Measurements from ENCODE around the gene ONECUT3. TPM values are rescaled to one million over a fixed set of nuclear protein-coding genes. Genes with fewer than 3 reads are reported as not detected.

ONECUT3 gene
- total RNA-seq, 6 experiments from 2014 or later: not detected

DNA sequence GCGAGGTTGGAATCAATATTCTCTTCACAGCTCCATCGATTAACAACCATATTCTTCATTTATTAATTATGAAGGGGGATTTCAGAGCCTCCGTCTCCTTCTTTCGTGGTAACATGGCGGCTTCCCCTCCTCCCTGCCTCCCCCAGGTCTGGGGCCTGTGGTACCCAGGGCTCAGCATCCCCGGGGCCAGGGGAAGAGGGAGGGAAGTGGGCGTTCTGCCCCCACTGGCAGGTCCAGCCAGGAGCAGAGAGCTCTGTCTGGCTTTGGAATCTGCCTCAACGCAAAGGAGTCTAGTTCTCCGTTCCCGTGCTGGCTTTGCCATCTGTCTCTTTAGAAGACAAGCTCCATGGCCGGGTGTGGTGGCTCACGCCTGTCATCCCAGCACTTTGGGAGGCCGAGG, 37.8 kb upstream of the ONECUT3 start:
- TF ChIP-seq, protein P1, sequence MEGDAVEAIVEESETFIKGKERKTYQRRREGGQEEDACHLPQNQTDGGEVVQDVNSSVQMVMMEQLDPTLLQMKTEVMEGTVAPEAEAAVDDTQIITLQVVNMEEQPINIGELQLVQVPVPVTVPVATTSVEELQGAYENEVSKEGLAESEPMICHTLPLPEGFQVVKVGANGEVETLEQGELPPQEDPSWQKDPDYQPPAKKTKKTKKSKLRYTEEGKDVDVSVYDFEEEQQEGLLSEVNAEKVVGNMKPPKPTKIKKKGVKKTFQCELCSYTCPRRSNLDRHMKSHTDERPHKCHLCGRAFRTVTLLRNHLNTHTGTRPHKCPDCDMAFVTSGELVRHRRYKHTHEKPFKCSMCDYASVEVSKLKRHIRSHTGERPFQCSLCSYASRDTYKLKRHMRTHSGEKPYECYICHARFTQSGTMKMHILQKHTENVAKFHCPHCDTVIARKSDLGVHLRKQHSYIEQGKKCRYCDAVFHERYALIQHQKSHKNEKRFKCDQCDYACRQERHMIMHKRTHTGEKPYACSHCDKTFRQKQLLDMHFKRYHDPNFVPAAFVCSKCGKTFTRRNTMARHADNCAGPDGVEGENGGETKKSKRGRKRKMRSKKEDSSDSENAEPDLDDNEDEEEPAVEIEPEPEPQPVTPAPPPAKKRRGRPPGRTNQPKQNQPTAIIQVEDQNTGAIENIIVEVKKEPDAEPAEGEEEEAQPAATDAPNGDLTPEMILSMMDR (IDR thresholded peaks at IDR 0.05): no peak
- H3K9me3 Mint-ChIP-seq: no peaks in the 10 kb centered on the region
- no peaks in the 10 kb centered on the region for H3K4me1 Mint-ChIP-seq (ENCODE audit: low read depth)
- H3K36me3 Mint-ChIP-seq (ENCODE audit: low read depth): peaks cover 8% of the 10 kb centered on the region; the same call in 1 of the 2 replicates
- H3K27ac Mint-ChIP-seq: no peak overlapping the region
- H3K4me3 Mint-ChIP-seq: no peak overlapping the region
- H3K27me3 Mint-ChIP-seq (ENCODE audit: insufficient read depth): peaks cover 25% of the 10 kb centered on the region
- no peak for DNase-seq

DNA sequence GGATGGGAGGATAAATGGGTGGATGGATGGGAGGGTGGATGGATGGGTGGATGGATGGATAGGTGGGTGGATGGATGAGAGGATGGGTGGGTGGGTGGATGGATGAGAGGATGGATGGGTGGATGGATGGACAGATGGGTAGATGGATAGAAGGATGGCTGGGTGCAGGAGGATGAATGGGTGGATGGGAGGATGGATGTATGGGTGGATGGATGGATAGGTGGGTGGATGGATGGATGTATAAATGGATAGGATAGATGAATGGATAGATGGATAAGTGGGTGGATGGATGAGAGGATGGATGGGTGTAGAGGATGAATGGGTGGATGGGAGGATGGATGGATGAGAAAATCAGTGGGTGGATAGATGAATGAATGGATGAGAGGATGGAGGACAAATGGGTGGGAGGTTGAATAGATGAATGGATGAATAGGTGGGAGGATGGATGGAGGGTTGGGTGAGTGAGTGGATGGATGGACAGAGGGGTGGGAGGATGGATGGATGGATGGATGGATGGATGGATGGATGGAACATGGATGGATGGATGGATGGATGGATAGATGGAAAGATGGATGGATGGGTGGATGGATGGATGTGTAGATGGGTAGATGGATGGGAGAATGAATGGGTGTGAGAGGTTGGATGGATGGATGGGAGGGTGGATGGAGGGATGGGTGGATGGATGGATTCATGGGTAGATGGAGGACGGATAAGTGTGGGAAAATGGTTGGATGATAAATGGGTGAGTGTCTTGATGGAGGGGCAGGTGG, 35.9 kb upstream of the ONECUT3 start:
- peaks cover 32% of the 10 kb centered on the region for H3K27me3 Mint-ChIP-seq (ENCODE audit: insufficient read depth)

DNA sequence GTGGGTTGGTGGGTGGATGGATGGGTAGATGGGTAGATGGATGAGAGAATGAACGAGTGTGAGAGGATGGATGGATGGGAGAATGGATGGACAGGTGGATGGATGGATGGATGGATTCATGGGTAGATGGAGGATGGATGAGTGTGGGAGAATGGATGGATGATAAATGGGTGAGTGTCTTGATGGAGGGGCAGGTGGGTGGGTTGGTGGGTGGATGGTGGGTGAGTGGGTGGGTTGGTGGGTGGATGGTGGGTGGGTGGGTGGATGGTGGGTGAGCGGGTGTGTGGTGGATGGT, 35.4 kb upstream of the ONECUT3 start:
- H3K4me1 Mint-ChIP-seq (ENCODE audit: low read depth): no peaks in the 10 kb centered on the region

More for the DNA sequence above, 35.9 kb upstream of the ONECUT3 start:
- Mint-ChIP-seq H3K4me3 (no peak overlapping the region), H3K4me1 (ENCODE audit: low read depth) (no peaks in the 10 kb centered on the region), H3K27ac (no peak overlapping the region), H3K36me3 (ENCODE audit: low read depth) (peaks cover 8% of the 10 kb centered on the region; the same call in 1 of the 2 replicates), H3K9me3 (no peaks in the 10 kb centered on the region)
- TF ChIP-seq, protein P1 (IDR thresholded peaks at IDR 0.05): no peak
- DNase-seq: no peak

DNA sequence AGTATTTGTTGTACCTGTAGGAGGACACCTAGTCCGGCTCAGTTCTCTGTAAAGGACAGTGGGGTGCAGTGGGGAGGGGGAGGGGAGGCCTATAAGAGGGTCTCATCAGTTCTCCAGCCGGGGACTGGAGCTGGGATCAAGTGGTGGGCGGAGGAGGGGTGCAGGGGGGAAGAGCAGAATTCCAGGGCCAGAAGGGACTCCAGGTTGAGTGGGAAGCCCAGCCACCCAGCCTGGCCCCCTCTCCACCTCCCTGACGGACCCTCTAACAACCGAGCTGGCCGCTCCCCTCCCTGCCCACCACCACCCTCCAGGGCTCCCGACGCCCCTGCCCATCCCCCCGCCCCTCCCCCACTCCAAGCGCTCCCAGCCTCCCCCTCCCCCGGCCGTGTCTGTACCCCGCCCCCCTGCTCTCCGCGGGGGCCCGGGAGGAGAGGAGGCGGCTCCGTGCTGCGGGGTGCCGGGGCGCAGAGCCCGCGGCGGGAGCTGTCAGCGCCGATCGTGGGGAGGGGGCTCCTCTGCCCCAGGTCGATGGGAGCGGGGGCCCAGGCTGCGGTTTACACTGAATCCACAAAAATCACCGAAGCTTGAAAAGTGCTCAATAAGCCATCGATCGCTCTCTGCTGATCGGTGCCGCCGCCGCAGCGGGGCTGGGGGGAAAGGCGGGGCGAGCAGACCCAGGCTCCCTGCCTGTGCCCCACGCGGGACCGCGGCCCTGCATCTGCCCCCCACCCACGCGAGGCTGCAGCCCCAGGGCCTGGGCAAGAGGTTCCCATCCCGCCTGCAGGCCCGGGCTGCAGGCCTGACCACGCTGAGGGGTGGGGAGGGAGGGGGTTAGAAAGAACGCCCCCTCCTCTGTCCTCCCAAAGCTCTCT, 34.6 kb upstream of the ONECUT3 start:
- TF ChIP-seq, protein P1 (IDR thresholded peaks at IDR 0.05): no peak
- no peak overlapping the region for H3K27ac Mint-ChIP-seq
- DNase-seq: no peak
- no peaks in the 10 kb centered on the region for H3K4me1 Mint-ChIP-seq (ENCODE audit: low read depth)
- peaks cover 8% of the 10 kb centered on the region; the same call in 1 of the 2 replicates for H3K36me3 Mint-ChIP-seq (ENCODE audit: low read depth)
- no peak overlapping the region for H3K4me3 Mint-ChIP-seq
- no peaks in the 10 kb centered on the region for H3K9me3 Mint-ChIP-seq
- H3K27me3 Mint-ChIP-seq (ENCODE audit: insufficient read depth): peaks cover 31% of the 10 kb centered on the region

More for the DNA sequence above, 35.4 kb upstream of the ONECUT3 start:
- Mint-ChIP-seq H3K27me3 (ENCODE audit: insufficient read depth) (peaks cover 30% of the 10 kb centered on the region), H3K36me3 (ENCODE audit: low read depth) (peaks cover 8% of the 10 kb centered on the region; the same call in 1 of the 2 replicates), H3K9me3 (no peaks in the 10 kb centered on the region), H3K27ac (no peak overlapping the region), H3K4me3 (no peak overlapping the region)
- no peak for DNase-seq
- TF ChIP-seq, protein P1 (IDR thresholded peaks at IDR 0.05): no peak

DNA sequence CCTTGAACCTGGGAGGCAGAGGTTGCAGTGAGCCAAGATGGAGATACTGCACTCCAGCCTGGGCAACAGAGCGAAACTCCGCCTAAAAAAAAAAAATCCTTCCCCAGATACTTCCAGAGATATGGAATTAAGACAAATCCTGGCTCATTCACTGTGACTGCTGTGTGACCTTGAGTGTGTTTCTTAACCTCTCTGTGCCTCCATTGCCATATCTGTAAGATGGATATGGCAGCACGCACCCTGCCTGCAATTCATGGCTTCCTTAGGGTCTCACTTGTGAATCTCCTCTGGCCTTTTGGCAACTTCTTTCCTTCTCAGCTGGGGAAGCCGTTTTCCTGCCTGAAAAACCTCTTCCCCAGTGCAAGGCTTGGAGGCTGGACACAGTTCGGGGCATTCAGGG, 33.8 kb upstream of the ONECUT3 start:
- TF ChIP-seq, protein P1 (IDR thresholded peaks at IDR 0.05): no peak
- Mint-ChIP-seq H3K27me3 (ENCODE audit: insufficient read depth) (peaks cover 28% of the 10 kb centered on the region), H3K4me1 (ENCODE audit: low read depth) (no peaks in the 10 kb centered on the region), H3K36me3 (ENCODE audit: low read depth) (peaks cover 8% of the 10 kb centered on the region; the same call in 1 of the 2 replicates), H3K9me3 (no peaks in the 10 kb centered on the region), H3K27ac (no peak overlapping the region), H3K4me3 (no peak overlapping the region)
- DNase-seq: no peak

All from HFFc6 (cell line).